ENCODE measurements around the gene SNED1. TPM values are rescaled to one million over a fixed set of nuclear protein-coding genes. Genes with fewer than 3 reads are reported as not detected.

Gene SNED1
- total RNA-seq, 4 donors from 2014 or later: 16.4 to 56.2 (median 43.5) TPM

- TF ChIP-seq POLR2A (IDR thresholded peaks at IDR 0.05): no peak
- TF ChIP-seq CTCF (IDR thresholded peaks at IDR 0.05 in 4 of 5, conservative IDR thresholded peaks at IDR 0.05 in 1 of 5): no peak
- intact Hi-C loops (cut with DNase I; ENCODE audit: low total_unique reads) (no loop called here), in situ Hi-C loops (cut with MboI; ENCODE audit: low sequenced_read_pairs in 4 of 4) (no loop called here)
- Histone ChIP-seq H3K4me3 (peak overlapping the region in 1 of 4 donors; percentile 69), H3K27ac (peak overlapping the region in 2 of 4 donors; percentile 98 to 99), H3K9me3 (peaks cover 0 to 11% (median 5%) of the 10 kb centered on the region in 3 donors), H3K4me1 (peaks cover 33 to 42% of the 10 kb centered on the region in 2 donors), H3K36me3 (peaks cover 0 to 22% of the 10 kb centered on the region in 2 donors), H3K27me3 (no peaks in the 10 kb centered on the region)
- peak in 1 of 2 donors; percentile 40 for DNase-seq
- no peak for ATAC-seq
Measured at GRCh38 chr2:241001413-241002274, 3.2 kb downstream of the SNED1 start.

DNA sequence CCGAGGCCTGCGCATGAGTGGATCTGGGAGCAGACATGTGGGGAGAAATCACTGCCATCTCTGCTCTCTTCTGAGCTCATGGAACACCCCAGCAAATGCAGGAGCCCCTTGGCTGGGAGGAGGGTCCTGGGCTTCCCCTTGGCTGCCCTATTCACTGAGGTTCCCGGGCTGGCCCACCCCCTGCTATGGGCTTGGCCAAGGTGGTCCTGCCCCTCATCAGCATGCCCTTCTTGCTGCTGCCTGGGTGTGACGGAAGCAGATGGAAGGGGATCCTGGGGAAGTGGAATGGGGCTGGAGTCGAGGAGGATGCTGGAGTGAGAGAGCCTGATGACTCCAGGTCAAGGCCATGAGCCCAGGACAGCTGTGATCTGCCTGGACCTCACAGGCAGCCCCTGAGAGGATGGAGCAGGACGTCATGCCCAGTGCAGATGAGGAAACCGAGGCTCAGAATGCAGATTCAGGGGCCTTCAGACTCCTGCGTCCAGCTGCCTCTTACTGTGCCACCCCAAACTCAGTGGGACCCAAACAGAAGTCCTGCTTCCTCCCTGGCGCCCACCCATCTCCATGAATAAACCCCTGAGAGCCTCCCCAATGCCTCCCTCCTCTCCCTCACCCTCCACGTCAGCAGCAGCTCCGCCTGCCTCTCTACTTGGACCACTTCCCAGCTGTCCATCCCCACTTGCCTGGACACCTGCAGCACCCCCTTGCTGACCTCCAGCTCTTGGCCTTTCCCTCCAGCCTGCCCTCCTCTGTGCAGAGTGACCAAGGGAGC is 4.0 kb downstream of the SNED1 start:
- Histone ChIP-seq H3K9me3 (peaks cover 0 to 11% (median 5%) of the 10 kb centered on the region in 3 donors), H3K27ac (peak overlapping the region in 2 of 4 donors; percentile 98 to 99), H3K4me3 (no peak overlapping the region), H3K27me3 (no peaks in the 10 kb centered on the region), H3K36me3 (peaks cover 0 to 22% of the 10 kb centered on the region in 2 donors), H3K4me1 (peaks cover 35 to 44% of the 10 kb centered on the region in 2 donors)
- in situ Hi-C loops (cut with MboI; ENCODE audit: low sequenced_read_pairs in 4 of 4): no loop called here
- TF ChIP-seq POLR2A (IDR thresholded peaks at IDR 0.05): no peak
- no peak for TF ChIP-seq CTCF (IDR thresholded peaks at IDR 0.05 in 4 of 5, conservative IDR thresholded peaks at IDR 0.05 in 1 of 5)
- intact Hi-C loops (cut with DNase I; ENCODE audit: low total_unique reads): no loop called here
- ATAC-seq: no peak
- no peak for DNase-seq

DNA sequence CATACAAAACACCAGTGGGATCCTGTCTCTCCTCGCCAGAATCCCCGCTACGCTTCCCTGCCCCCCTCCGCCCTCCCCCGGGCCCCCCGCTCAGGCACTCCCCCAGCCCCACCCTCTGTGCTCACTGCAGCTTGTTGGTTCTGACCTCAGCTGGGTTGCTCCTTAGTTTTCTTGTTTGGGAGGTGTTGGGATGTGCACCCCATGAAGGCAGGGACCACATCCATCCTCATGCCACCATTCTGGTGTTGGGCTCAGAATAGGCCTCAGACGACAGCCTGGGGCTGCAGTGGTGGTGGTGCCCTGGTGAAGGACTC is 4.6 kb downstream of the SNED1 start:
- TF ChIP-seq CTCF (IDR thresholded peaks at IDR 0.05 in 4 of 5, conservative IDR thresholded peaks at IDR 0.05 in 1 of 5): no peak
- no peak for TF ChIP-seq POLR2A (IDR thresholded peaks at IDR 0.05)
- H3K27me3 ChIP-seq: no peaks in the 10 kb centered on the region

DNA sequence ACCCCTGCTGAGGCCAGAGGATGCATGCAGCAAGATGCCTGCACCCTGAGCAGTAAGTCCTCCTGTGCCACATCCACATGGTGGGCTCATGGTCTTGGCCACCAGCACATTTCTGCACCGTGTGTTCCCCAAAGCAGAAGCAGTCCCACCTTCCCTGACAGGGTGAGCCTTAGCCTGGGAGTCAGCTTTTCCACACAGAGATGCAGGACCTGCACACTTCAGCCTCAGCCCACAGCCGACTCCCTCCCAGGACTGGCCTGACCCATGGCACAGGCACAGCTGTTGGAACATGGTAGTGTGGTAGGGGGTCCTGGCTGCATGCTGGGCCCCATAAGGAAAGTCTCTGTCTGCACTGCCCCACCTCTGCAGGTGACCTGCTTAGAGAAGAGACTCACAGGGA is 5.0 kb downstream of the SNED1 start:
- Histone ChIP-seq H3K4me3 (no peak overlapping the region), H3K9me3 (peaks cover 0 to 11% (median 5%) of the 10 kb centered on the region in 3 donors), H3K27ac (no peak overlapping the region), H3K36me3 (peaks cover 0 to 22% of the 10 kb centered on the region in 2 donors), H3K4me1 (peaks cover 39 to 53% of the 10 kb centered on the region in 2 donors), H3K27me3 (no peaks in the 10 kb centered on the region)
- no peak for TF ChIP-seq POLR2A (IDR thresholded peaks at IDR 0.05)
- TF ChIP-seq CTCF (IDR thresholded peaks at IDR 0.05 in 4 of 5, conservative IDR thresholded peaks at IDR 0.05 in 1 of 5): no peak
- in situ Hi-C loops (cut with MboI; ENCODE audit: low sequenced_read_pairs in 4 of 4): no loop called here
- no peak for DNase-seq
- intact Hi-C loops (cut with DNase I; ENCODE audit: low total_unique reads): no loop called here
- no peak for ATAC-seq

More for the DNA sequence above, 4.6 kb downstream of the SNED1 start:
- no peak overlapping the region for H3K27ac ChIP-seq
- H3K4me1 ChIP-seq: peaks cover 36 to 50% of the 10 kb centered on the region in 2 donors
- intact Hi-C loops (cut with DNase I; ENCODE audit: low total_unique reads): no loop called here
- DNase-seq (no peak), ATAC-seq (no peak)
- peaks cover 0 to 22% of the 10 kb centered on the region in 2 donors for H3K36me3 ChIP-seq
- H3K4me3 ChIP-seq: no peak overlapping the region
- in situ Hi-C loops (cut with MboI; ENCODE audit: low sequenced_read_pairs in 4 of 4): no loop called here
- peaks cover 0 to 11% (median 5%) of the 10 kb centered on the region in 3 donors for H3K9me3 ChIP-seq

Data from gastrocnemius medialis (tissue), 4 donors.